ENCODE measurements around the gene ABCC3.
"Not testable (repeated sequence)": the region's sequence is repeated elsewhere in the genome, so short reads cannot be mapped to it uniquely, and the experiment has no call there.

Gene ABCC3

GRCh38 chr17:50666316-50666715, 31.6 kb downstream of the ABCC3 start:
- no peak for DNase-seq (ENCODE audit: low read depth in 2 of 2)

- no peak for DNase-seq (ENCODE audit: low read depth in 2 of 2)
These were observed 32.8 kb downstream of the ABCC3 start for GRCh38 chr17:50667259-50668024.

- no peak for DNase-seq (ENCODE audit: low read depth in 2 of 2)
These were observed 33.5 kb downstream of the ABCC3 start for GRCh38 chr17:50668025-50668837.

GRCh38 chr17:50668838-50669581, 34.3 kb downstream of the ABCC3 start:
- DNase-seq (ENCODE audit: low read depth in 2 of 2) = no peak

GRCh38 chr17:50672071-50672470, 37.4 kb downstream of the ABCC3 start:
- DNase-seq (ENCODE audit: low read depth in 2 of 2) = no peak

GRCh38 chr17:50672831-50673551, 38.3 kb downstream of the ABCC3 start:
- DNase-seq (ENCODE audit: low read depth in 2 of 2) = no peak

GRCh38 chr17:50675190-50675589, 40.5 kb downstream of the ABCC3 start:
- no peak for DNase-seq (ENCODE audit: low read depth in 2 of 2)

- DNase-seq (ENCODE audit: low read depth in 2 of 2) = no peak
These were observed 40.9 kb downstream of the ABCC3 start for GRCh38 chr17:50675627-50676026.

- no peak for DNase-seq (ENCODE audit: low read depth in 2 of 2)
These were observed 41.6 kb downstream of the ABCC3 start for GRCh38 chr17:50676065-50676975.

- no peak for DNase-seq (ENCODE audit: low read depth in 2 of 2)
These were observed 43.2 kb downstream of the ABCC3 start for GRCh38 chr17:50677851-50678375.

- no peak for DNase-seq (ENCODE audit: low read depth in 2 of 2)
These were observed 44.4 kb downstream of the ABCC3 start for GRCh38 chr17:50679008-50679544.

- DNase-seq (ENCODE audit: low read depth in 2 of 2) = no peak
These were observed 45.4 kb downstream of the ABCC3 start for GRCh38 chr17:50680126-50680525.

GRCh38 chr17:50680543-50681262, 46.0 kb downstream of the ABCC3 start:
- not testable (repeated sequence) for DNase-seq (ENCODE audit: low read depth in 2 of 2)

- DNase-seq (ENCODE audit: low read depth in 2 of 2) = no peak
These were observed 46.9 kb downstream of the ABCC3 start for GRCh38 chr17:50681263-50682200.

- no peak for DNase-seq (ENCODE audit: low read depth in 2 of 2)
These were observed 47.8 kb downstream of the ABCC3 start for GRCh38 chr17:50682441-50682840.

GRCh38 chr17:50682938-50683337, 48.3 kb downstream of the ABCC3 start:
- DNase-seq (ENCODE audit: low read depth in 2 of 2) = no peak

GRCh38 chr17:50683434-50684287, 49.0 kb downstream of the ABCC3 start:
- DNase-seq (ENCODE audit: low read depth in 2 of 2) = no peak
